WTC11 (cell line): ENCODE results near the gene SEC16A. TPM values are rescaled to one million over a fixed set of nuclear protein-coding genes. Genes with fewer than 3 reads are reported as not detected.

Experiments
- ATAC-seq: fragments of 200-7000 bp; cut with Tn5 transposase; 2 replicates; pipeline ENCODE4 v1.10.0; 2021; ENCODE audit warnings: mild to moderate bottlenecking, moderate library complexity
- CTCF ChIA-PET: fragments of 300-600 bp; sonication (Branson Sonifier 250); formaldehyde crosslinking; loops from one replicate; lab custom pipeline; 2021; ENCODE audit warnings: antibody characterized with exemption; lab: Charles Lee
- POLR2A ChIA-PET: fragments of 350-600 bp; sonication (Branson Sonifier 250); formaldehyde crosslinking; loops from one replicate; lab custom pipeline; 2021; ENCODE audit warnings: antibody characterized with exemption; lab: Charles Lee
- DNase-seq: peaks from one replicate; pipeline ENCODE4 v3.0.0; 2021; ENCODE audit warnings: low spot score
- H3K27ac Mint-ChIP-seq: 2 replicates; pipeline ENCODE4 v1.8.0; 2021; ENCODE audit warnings: mixed read lengths
- H3K27me3 Mint-ChIP-seq: 2 replicates; pipeline ENCODE4 v1.8.0; 2021; ENCODE audit warnings: low read depth, mild to moderate bottlenecking, moderate library complexity, mixed read lengths
- H3K36me3 Mint-ChIP-seq: 2 replicates; pipeline ENCODE4 v1.8.0; 2021; ENCODE audit warnings: mixed read lengths
- H3K4me1 Mint-ChIP-seq: 2 replicates; pipeline ENCODE4 v1.8.0; 2022; ENCODE audit warnings: mixed read lengths
- H3K4me3 Mint-ChIP-seq: 2 replicates; pipeline ENCODE4 v1.8.0; 2021; ENCODE audit warnings: mild to moderate bottlenecking, moderate library complexity, mixed read lengths
- H3K9me3 Mint-ChIP-seq: 2 replicates; pipeline ENCODE4 v1.8.0; 2021; ENCODE audit warnings: mixed read lengths
- ATF1 ChIP-seq: sonication (generic); formaldehyde crosslinking; IDR thresholded peaks from 2 replicates; pipeline ENCODE4 v1.8.1; 2023; ENCODE audit warnings: mild to moderate bottlenecking, moderate library complexity, missing genetic modification reagents
- CREM ChIP-seq: sonication (generic); formaldehyde crosslinking; IDR thresholded peaks from 2 replicates; pipeline ENCODE4 v1.8.1; 2022; ENCODE audit warnings: mild to moderate bottlenecking, missing genetic modification reagents, moderate library complexity
- ELF4 ChIP-seq: sonication (generic); formaldehyde crosslinking; IDR thresholded peaks from 2 replicates; pipeline ENCODE4 v1.8.1; 2022; ENCODE audit warnings: low read depth, mild to moderate bottlenecking, moderate library complexity, missing genetic modification reagents
- FOXJ3 ChIP-seq: sonication (generic); formaldehyde crosslinking; IDR thresholded peaks from 2 replicates; pipeline ENCODE4 v1.9.0; 2021; ENCODE audit warnings: missing genetic modification reagents, mild to moderate bottlenecking, borderline replicate concordance
- FOXK1 ChIP-seq: sonication (generic); formaldehyde crosslinking; IDR thresholded peaks from 2 replicates; pipeline ENCODE4 v1.8.0; 2022; ENCODE audit warnings: mild to moderate bottlenecking, moderate library complexity, missing genetic modification reagents
- GTF2I ChIP-seq: fragments of 250-450 bp; sonication (Bioruptor Pico); conservative IDR thresholded peaks from 2 replicates; pipeline ENCODE4 v1.4.0; 2021; ENCODE audit warnings: mild to moderate bottlenecking
- KAT7 ChIP-seq: sonication (generic); formaldehyde crosslinking; IDR thresholded peaks from 2 replicates; pipeline ENCODE4 v1.8.1; 2023; ENCODE audit warnings: missing genetic modification reagents, mild to moderate bottlenecking, borderline replicate concordance
- NFATC4 ChIP-seq: fragments of 250-450 bp; sonication (Bioruptor Pico); IDR thresholded peaks from 2 replicates; pipeline ENCODE4 v1.9.0; 2021; ENCODE audit warnings: mild to moderate bottlenecking
- PRDM15 ChIP-seq: sonication (generic); formaldehyde crosslinking; IDR thresholded peaks from 2 replicates; pipeline ENCODE4 v1.8.0; 2022; ENCODE audit warnings: missing genetic modification reagents
- TP53 ChIP-seq: sonication (generic); formaldehyde crosslinking; IDR thresholded peaks from 2 replicates; pipeline ENCODE4 v1.8.1; 2023; ENCODE audit warnings: mild to moderate bottlenecking, missing genetic modification reagents
- ZMAT4 ChIP-seq: fragments of 250-450 bp; sonication (Bioruptor Pico); IDR thresholded peaks from 2 replicates; pipeline ENCODE4 v1.9.0; 2021; ENCODE audit warnings: mild to moderate bottlenecking
- ZNF232 ChIP-seq: sonication (generic); formaldehyde crosslinking; IDR thresholded peaks from 2 replicates; pipeline ENCODE4 v1.8.0; 2022; ENCODE audit warnings: mild to moderate bottlenecking, missing genetic modification reagents
- ZNF423 ChIP-seq: fragments of 250-450 bp; sonication (Bioruptor Pico); IDR thresholded peaks from 2 replicates; pipeline ENCODE4 v2.1.2; 2022; ENCODE audit warnings: mild to moderate bottlenecking, moderate library complexity
- ZNF671 ChIP-seq: fragments of 250-450 bp; sonication (Bioruptor Pico); IDR thresholded peaks from 2 replicates; pipeline ENCODE4 v1.8.0; 2021; ENCODE audit warnings: mild to moderate bottlenecking
- total RNA-seq: library from RNA; stranded (reverse); gene quantifications from 3 replicates; pipeline ENCODE4 v1.2.3, GENCODE V29; 2021
- TF ChIP-seq, protein P1 (sequence below): sonication (generic); formaldehyde crosslinking; IDR thresholded peaks from 2 replicates; pipeline ENCODE4 v1.8.0; 2022; ENCODE audit warnings: mild to moderate bottlenecking, missing genetic modification reagents
- TF ChIP-seq, protein P2 (sequence below): sonication (generic); formaldehyde crosslinking; IDR thresholded peaks from 2 replicates; pipeline ENCODE4 v1.8.0; 2023; ENCODE audit warnings: mild to moderate bottlenecking, missing genetic modification reagents

Gene SEC16A
- total RNA-seq, 1 experiment from 2014 or later, result 70.9 TPM

GRCh38 chr9:136416427-136416826 is 66.4 kb downstream of the SEC16A start:
- Mint-ChIP-seq H3K36me3 (peaks cover 69% of the 10 kb centered on the region), H3K4me3 (no peak overlapping the region), H3K27ac (no peak overlapping the region), H3K27me3 (no peaks in the 10 kb centered on the region), H3K4me1 (peaks cover 5% of the 10 kb centered on the region), H3K9me3 (no peaks in the 10 kb centered on the region)
- POLR2A ChIA-PET, result no interaction called here
- CTCF ChIA-PET, result no interaction called here
- DNase-seq, result no peak
- ATAC-seq, result no peak
- TF ChIP-seq FOXJ3 (CRISPR knock-in tag) (no peak), CREM (CRISPR knock-in tag) (no peak), GTF2I (CRISPR knock-in tag) (no peak), ZNF423 (CRISPR knock-in tag) (no peak)

- CTCF ChIA-PET, result no interaction called here
- TF ChIP-seq, protein P1, sequence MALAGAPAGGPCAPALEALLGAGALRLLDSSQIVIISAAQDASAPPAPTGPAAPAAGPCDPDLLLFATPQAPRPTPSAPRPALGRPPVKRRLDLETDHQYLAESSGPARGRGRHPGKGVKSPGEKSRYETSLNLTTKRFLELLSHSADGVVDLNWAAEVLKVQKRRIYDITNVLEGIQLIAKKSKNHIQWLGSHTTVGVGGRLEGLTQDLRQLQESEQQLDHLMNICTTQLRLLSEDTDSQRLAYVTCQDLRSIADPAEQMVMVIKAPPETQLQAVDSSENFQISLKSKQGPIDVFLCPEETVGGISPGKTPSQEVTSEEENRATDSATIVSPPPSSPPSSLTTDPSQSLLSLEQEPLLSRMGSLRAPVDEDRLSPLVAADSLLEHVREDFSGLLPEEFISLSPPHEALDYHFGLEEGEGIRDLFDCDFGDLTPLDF, result no peak
- TF ChIP-seq TP53 (CRISPR knock-in tag), result no peak
- TF ChIP-seq FOXK1, result no peak
- no peak for TF ChIP-seq ZNF423 (CRISPR knock-in tag)
- TF ChIP-seq ATF1 (CRISPR knock-in tag), result no peak
- TF ChIP-seq KAT7 (CRISPR knock-in tag), result no peak
- H3K27ac Mint-ChIP-seq, result no peak overlapping the region
- ATAC-seq, result no peak
- peaks cover 71% of the 10 kb centered on the region for H3K36me3 Mint-ChIP-seq
- H3K4me3 Mint-ChIP-seq, result no peak overlapping the region
- DNase-seq, result no peak
- no peaks in the 10 kb centered on the region for H3K9me3 Mint-ChIP-seq
- no peaks in the 10 kb centered on the region for H3K27me3 Mint-ChIP-seq
- POLR2A ChIA-PET, result no interaction called here
- peaks cover 27% of the 10 kb centered on the region for H3K4me1 Mint-ChIP-seq
These were observed 69.9 kb downstream of the SEC16A start for GRCh38 chr9:136412962-136413361.

DNA sequence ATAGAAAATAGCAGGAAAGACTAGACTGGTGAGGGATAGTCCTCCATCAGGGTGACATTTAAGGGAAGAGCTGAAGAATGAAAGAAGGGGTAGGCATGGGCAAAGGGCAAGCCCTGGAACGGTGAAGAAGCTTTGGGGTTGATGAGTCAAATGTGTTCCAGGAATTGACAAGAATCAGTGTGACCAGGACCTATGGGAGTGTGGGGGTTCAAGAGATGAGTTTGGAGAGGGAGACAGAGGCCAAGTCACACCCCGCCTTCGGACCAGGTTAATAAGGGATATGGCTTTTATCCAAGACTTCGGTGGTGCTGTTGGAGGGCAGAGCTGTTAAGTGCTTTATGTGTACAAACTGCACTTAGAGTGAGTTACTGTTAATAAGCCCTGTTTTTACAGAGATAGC is 71.5 kb downstream of the SEC16A start:
- Mint-ChIP-seq H3K36me3 (peaks cover 72% of the 10 kb centered on the region), H3K4me3 (peak overlapping the region; percentile 92), H3K9me3 (no peaks in the 10 kb centered on the region), H3K27me3 (no peaks in the 10 kb centered on the region), H3K27ac (peak overlapping the region; percentile 75), H3K4me1 (peaks cover 27% of the 10 kb centered on the region)
- ChIA-PET POLR2A (no interaction called here), CTCF (no interaction called here)
- ATAC-seq, result no peak
- no peak for TF ChIP-seq PRDM15 (CRISPR knock-in tag)
- TF ChIP-seq NFATC4 (CRISPR knock-in tag), result no peak
- no peak for TF ChIP-seq ZMAT4 (CRISPR knock-in tag)
- TF ChIP-seq ZNF671, result no peak
- TF ChIP-seq ZNF232, result no peak
- TF ChIP-seq, protein P2, sequence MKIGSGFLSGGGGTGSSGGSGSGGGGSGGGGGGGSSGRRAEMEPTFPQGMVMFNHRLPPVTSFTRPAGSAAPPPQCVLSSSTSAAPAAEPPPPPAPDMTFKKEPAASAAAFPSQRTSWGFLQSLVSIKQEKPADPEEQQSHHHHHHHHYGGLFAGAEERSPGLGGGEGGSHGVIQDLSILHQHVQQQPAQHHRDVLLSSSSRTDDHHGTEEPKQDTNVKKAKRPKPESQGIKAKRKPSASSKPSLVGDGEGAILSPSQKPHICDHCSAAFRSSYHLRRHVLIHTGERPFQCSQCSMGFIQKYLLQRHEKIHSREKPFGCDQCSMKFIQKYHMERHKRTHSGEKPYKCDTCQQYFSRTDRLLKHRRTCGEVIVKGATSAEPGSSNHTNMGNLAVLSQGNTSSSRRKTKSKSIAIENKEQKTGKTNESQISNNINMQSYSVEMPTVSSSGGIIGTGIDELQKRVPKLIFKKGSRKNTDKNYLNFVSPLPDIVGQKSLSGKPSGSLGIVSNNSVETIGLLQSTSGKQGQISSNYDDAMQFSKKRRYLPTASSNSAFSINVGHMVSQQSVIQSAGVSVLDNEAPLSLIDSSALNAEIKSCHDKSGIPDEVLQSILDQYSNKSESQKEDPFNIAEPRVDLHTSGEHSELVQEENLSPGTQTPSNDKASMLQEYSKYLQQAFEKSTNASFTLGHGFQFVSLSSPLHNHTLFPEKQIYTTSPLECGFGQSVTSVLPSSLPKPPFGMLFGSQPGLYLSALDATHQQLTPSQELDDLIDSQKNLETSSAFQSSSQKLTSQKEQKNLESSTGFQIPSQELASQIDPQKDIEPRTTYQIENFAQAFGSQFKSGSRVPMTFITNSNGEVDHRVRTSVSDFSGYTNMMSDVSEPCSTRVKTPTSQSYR (CRISPR knock-in tag), result no peak
- no peak for TF ChIP-seq FOXK1
- TF ChIP-seq ELF4, result no peak
- no peak for DNase-seq
